Liver (tissue), 3 donors: Measurements from ENCODE around the gene PHLDA2.

ENCODE experiments used
- EGR1 ChIP-seq, 2 donors: IDR thresholded peaks; 2 replicates each; pipeline ENCODE4 v1.6.1; 2016 to 2018; ENCODE audit warnings: antibody characterized with exemption in 2 of 2, low read depth in 2 of 2
- FOXA1 ChIP-seq: IDR thresholded peaks from 2 replicates; pipeline ENCODE4 v1.6.1; 2016; ENCODE audit warnings: antibody characterized with exemption
- GABPA ChIP-seq, 2 donors: IDR thresholded peaks in 1 of 2; conservative IDR thresholded peaks in 1 of 2; 2 replicates each; pipeline ENCODE4 v1.6.1; 2016; ENCODE audit warnings: antibody characterized with exemption in 2 of 2, mild to moderate bottlenecking in 1 of 2, moderate library complexity in 1 of 2
- HNF4A ChIP-seq, 2 donors: conservative IDR thresholded peaks; 2 replicates each; pipeline ENCODE4 v1.6.1; 2016; ENCODE audit warnings: antibody characterized with exemption in 2 of 2, mild to moderate bottlenecking in 2 of 2
- HNF4G ChIP-seq: IDR thresholded peaks from 2 replicates; pipeline ENCODE4 v1.6.1; 2016; ENCODE audit warnings: antibody characterized with exemption
- JUND ChIP-seq, 2 donors: IDR thresholded peaks; 2 replicates each; pipeline ENCODE4 v1.6.1; 2016; ENCODE audit warnings: antibody characterized with exemption in 2 of 2
- RAD21 ChIP-seq, 2 donors: IDR thresholded peaks; 2 replicates each; pipeline ENCODE4 v1.6.1; 2016; ENCODE audit warnings: antibody characterized with exemption in 2 of 2, mild to moderate bottlenecking in 2 of 2
- SP1 ChIP-seq: IDR thresholded peaks from 2 replicates; pipeline ENCODE4 v1.6.1; 2018; ENCODE audit warnings: antibody characterized with exemption, mild to moderate bottlenecking
- TAF1 ChIP-seq: conservative IDR thresholded peaks from 2 replicates; pipeline ENCODE4 v1.6.1; 2016; ENCODE audit warnings: antibody characterized with exemption, mild to moderate bottlenecking
- YY1 ChIP-seq: IDR thresholded peaks from 2 replicates; pipeline ENCODE4 v1.6.1; 2016; ENCODE audit warnings: antibody characterized with exemption, mild to moderate bottlenecking
- TF ChIP-seq, protein P1 (sequence below): fragments of 150-350 bp; IDR thresholded peaks from 2 replicates; pipeline ENCODE4 v1.5.1; 2017; ENCODE audit warnings: improper control_type of control experiment, low read depth, low read length; ENCODE audit not compliant: missing input control
- TF ChIP-seq, protein P2 (sequence below): IDR thresholded peaks from 2 replicates; pipeline ENCODE4 v1.6.1; 2016; ENCODE audit warnings: antibody characterized with exemption
- TF ChIP-seq, protein P3 (sequence below): IDR thresholded peaks from 2 replicates; pipeline ENCODE4 v1.6.1; 2016; ENCODE audit warnings: antibody characterized with exemption
- TF ChIP-seq, protein P4 (sequence below): IDR thresholded peaks from 2 replicates; pipeline ENCODE4 v1.6.1; 2016; ENCODE audit warnings: antibody characterized with exemption, mild to moderate bottlenecking
- donor health status: healthy.
- donor health status: healthy.

DNA sequence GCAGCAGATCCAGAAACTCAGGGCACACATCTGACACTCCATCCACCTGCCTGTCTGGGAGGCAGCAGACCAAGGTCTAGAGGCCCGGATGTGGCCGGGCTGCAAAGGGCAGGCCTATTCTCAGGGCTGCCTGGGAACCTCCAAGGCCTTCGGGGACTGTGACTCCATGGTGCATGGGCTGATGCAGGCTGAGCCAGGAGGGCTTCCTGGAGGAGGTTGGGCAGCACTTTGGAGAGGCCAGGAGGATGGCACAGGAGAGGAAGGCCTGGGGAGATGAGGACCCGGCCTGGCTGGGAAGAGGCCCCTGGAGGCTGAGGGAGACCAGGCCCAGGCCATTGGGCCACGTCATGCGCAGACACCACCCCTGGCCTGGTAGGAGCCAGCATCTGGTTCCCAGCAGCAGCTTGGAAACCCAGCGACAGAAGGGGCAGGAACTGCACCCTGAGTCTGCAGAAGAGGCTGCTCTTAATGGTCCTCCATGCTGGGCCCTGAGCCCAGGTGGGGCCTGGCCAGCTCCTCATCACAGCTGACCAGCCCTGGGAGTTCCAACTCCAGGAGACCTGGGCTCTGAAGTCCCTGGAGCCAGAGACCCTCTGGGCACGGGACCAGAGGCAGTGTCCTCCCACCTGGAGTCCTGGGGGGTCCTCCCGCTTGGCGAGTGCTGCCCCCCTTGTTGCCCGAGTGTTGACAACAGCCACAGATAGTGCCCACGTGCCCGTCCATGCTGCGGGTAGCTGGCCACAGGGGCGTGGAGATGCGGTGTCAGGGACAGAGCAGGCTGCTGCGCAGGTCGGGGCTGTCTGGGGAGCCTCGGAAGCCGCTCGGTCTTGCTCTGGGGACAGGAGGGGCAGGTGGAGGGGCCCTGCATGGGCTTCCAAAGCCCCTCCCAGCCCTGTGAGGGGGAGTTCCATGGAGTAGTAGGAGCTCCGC is 5.5 kb downstream of the PHLDA2 start:
- TF ChIP-seq, protein P1, sequence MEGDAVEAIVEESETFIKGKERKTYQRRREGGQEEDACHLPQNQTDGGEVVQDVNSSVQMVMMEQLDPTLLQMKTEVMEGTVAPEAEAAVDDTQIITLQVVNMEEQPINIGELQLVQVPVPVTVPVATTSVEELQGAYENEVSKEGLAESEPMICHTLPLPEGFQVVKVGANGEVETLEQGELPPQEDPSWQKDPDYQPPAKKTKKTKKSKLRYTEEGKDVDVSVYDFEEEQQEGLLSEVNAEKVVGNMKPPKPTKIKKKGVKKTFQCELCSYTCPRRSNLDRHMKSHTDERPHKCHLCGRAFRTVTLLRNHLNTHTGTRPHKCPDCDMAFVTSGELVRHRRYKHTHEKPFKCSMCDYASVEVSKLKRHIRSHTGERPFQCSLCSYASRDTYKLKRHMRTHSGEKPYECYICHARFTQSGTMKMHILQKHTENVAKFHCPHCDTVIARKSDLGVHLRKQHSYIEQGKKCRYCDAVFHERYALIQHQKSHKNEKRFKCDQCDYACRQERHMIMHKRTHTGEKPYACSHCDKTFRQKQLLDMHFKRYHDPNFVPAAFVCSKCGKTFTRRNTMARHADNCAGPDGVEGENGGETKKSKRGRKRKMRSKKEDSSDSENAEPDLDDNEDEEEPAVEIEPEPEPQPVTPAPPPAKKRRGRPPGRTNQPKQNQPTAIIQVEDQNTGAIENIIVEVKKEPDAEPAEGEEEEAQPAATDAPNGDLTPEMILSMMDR, result no peak
- TF ChIP-seq HNF4G (no peak), YY1 (no peak), EGR1 (IDR thresholded peaks at IDR 0.05; ENCODE audit: low read depth in 2 of 2) (no peak), JUND (IDR thresholded peaks at IDR 0.05) (no peak), TAF1 (no peak), SP1 (no peak), RAD21 (IDR thresholded peaks at IDR 0.05) (no peak), HNF4A (conservative IDR thresholded peaks at IDR 0.05) (no peak), GABPA (IDR thresholded peaks at IDR 0.05 in 1 of 2, conservative IDR thresholded peaks at IDR 0.05 in 1 of 2) (no peak), FOXA1 (no peak)
- TF ChIP-seq, protein P2, sequence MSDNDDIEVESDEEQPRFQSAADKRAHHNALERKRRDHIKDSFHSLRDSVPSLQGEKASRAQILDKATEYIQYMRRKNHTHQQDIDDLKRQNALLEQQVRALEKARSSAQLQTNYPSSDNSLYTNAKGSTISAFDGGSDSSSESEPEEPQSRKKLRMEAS, result no peak
- TF ChIP-seq, protein P3, sequence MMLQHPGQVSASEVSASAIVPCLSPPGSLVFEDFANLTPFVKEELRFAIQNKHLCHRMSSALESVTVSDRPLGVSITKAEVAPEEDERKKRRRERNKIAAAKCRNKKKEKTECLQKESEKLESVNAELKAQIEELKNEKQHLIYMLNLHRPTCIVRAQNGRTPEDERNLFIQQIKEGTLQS, result no peak
- TF ChIP-seq, protein P4, sequence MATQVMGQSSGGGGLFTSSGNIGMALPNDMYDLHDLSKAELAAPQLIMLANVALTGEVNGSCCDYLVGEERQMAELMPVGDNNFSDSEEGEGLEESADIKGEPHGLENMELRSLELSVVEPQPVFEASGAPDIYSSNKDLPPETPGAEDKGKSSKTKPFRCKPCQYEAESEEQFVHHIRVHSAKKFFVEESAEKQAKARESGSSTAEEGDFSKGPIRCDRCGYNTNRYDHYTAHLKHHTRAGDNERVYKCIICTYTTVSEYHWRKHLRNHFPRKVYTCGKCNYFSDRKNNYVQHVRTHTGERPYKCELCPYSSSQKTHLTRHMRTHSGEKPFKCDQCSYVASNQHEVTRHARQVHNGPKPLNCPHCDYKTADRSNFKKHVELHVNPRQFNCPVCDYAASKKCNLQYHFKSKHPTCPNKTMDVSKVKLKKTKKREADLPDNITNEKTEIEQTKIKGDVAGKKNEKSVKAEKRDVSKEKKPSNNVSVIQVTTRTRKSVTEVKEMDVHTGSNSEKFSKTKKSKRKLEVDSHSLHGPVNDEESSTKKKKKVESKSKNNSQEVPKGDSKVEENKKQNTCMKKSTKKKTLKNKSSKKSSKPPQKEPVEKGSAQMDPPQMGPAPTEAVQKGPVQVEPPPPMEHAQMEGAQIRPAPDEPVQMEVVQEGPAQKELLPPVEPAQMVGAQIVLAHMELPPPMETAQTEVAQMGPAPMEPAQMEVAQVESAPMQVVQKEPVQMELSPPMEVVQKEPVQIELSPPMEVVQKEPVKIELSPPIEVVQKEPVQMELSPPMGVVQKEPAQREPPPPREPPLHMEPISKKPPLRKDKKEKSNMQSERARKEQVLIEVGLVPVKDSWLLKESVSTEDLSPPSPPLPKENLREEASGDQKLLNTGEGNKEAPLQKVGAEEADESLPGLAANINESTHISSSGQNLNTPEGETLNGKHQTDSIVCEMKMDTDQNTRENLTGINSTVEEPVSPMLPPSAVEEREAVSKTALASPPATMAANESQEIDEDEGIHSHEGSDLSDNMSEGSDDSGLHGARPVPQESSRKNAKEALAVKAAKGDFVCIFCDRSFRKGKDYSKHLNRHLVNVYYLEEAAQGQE, result no peak
